Measurements from ENCODE around the gene UFC1. TPM values are rescaled to one million over a fixed set of nuclear protein-coding genes. Genes with fewer than 3 reads are reported as not detected.

The UFC1 gene
- total RNA-seq, 4 donors from 2014 or later, result 68.3 to 79.9 (median 76.7) TPM

DNA sequence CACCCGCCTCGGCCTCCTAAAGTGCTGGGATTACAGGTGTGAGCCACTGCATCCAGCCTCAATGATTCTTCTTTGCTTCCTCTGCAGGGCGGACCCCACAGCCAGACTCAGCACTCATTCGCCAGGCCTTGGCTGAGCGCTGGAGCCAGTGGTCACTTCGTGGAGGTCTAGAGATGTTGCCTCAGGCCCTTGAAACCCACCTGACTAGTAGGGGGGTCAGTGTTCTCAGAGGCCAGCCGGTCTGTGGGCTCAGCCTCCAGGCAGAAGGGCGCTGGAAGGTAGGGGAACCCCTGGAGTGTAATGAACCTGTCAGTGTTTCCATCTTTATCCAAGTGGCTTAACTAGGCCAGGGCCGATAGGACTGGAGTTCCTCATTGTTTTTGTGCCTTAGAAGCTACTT, 15.1 kb downstream of the UFC1 start:
- TF ChIP-seq, protein P1, sequence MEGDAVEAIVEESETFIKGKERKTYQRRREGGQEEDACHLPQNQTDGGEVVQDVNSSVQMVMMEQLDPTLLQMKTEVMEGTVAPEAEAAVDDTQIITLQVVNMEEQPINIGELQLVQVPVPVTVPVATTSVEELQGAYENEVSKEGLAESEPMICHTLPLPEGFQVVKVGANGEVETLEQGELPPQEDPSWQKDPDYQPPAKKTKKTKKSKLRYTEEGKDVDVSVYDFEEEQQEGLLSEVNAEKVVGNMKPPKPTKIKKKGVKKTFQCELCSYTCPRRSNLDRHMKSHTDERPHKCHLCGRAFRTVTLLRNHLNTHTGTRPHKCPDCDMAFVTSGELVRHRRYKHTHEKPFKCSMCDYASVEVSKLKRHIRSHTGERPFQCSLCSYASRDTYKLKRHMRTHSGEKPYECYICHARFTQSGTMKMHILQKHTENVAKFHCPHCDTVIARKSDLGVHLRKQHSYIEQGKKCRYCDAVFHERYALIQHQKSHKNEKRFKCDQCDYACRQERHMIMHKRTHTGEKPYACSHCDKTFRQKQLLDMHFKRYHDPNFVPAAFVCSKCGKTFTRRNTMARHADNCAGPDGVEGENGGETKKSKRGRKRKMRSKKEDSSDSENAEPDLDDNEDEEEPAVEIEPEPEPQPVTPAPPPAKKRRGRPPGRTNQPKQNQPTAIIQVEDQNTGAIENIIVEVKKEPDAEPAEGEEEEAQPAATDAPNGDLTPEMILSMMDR (IDR thresholded peaks at IDR 0.05), result no peak
- no peak for TF ChIP-seq POLR2A (IDR thresholded peaks at IDR 0.05)
- H3K36me3 ChIP-seq, result peaks cover 14 to 66% (median 27%) of the 10 kb centered on the region in 3 donors
- no peaks in the 10 kb centered on the region for H3K9me3 ChIP-seq
- intact Hi-C loops (cut with DNase I), result no loop called here
- no peak overlapping the region for H3K27ac ChIP-seq
- no peaks in the 10 kb centered on the region for H3K27me3 ChIP-seq
- H3K4me3 ChIP-seq, result no peak overlapping the region
- DNase-seq, result no peak
- 93 to 96% methylated on average over 6 to 7 of the region's 9 CpGs for WGBS, 2 donors
- H3K4me1 ChIP-seq, result peaks cover 22 to 62% (median 28%) of the 10 kb centered on the region in 3 donors

GRCh38 chr1:161171191-161171590, 17.4 kb downstream of the UFC1 start:
- 50 to 70% methylated on average over 4 to 5 of the region's 5 CpGs for WGBS, 2 donors
- TF ChIP-seq POLR2A (IDR thresholded peaks at IDR 0.05), result no peak
- TF ChIP-seq, protein P1 (IDR thresholded peaks at IDR 0.05), result no peak
- intact Hi-C loops (cut with DNase I), result no loop called here
- Histone ChIP-seq H3K4me1 (peaks cover 17 to 68% (median 28%) of the 10 kb centered on the region in 3 donors), H3K36me3 (peaks cover 14 to 74% (median 35%) of the 10 kb centered on the region in 3 donors), H3K27ac (peak overlapping the region in 2 of 4 donors; percentile 45 to 54), H3K9me3 (no peaks in the 10 kb centered on the region), H3K27me3 (no peaks in the 10 kb centered on the region), H3K4me3 (no peak overlapping the region)
- no peak for DNase-seq

GRCh38 chr1:161171696-161172095, 17.9 kb downstream of the UFC1 start:
- no peak for DNase-seq
- Histone ChIP-seq H3K4me3 (no peak overlapping the region), H3K36me3 (peaks cover 14 to 74% (median 35%) of the 10 kb centered on the region in 3 donors), H3K27me3 (no peaks in the 10 kb centered on the region), H3K4me1 (peaks cover 22 to 70% (median 33%) of the 10 kb centered on the region in 3 donors), H3K27ac (peak overlapping the region in 2 of 4 donors; percentile 45 to 54), H3K9me3 (no peaks in the 10 kb centered on the region)
- intact Hi-C loops (cut with DNase I), result no loop called here
- WGBS, 2 donors, result 82% methylated on average over 11 to 12 of the region's 12 CpGs
- no peak for TF ChIP-seq POLR2A (IDR thresholded peaks at IDR 0.05)
- TF ChIP-seq, protein P1 (IDR thresholded peaks at IDR 0.05), result no peak

GRCh38 chr1:161172349-161172748, 18.6 kb downstream of the UFC1 start:
- 30 to 50% methylated on average over 1 of the region's 1 CpG for WGBS, 2 donors
- Histone ChIP-seq H3K27me3 (no peaks in the 10 kb centered on the region), H3K9me3 (no peaks in the 10 kb centered on the region), H3K27ac (peak overlapping the region in 3 of 4 donors; percentile 22 to 65 (median 54)), H3K4me3 (no peak overlapping the region), H3K36me3 (peaks cover 14 to 74% (median 35%) of the 10 kb centered on the region in 3 donors), H3K4me1 (peaks cover 20 to 66% (median 27%) of the 10 kb centered on the region in 3 donors)
- intact Hi-C loops (cut with DNase I), result no loop called here
- TF ChIP-seq, protein P1 (IDR thresholded peaks at IDR 0.05), result no peak
- no peak for DNase-seq

DNA sequence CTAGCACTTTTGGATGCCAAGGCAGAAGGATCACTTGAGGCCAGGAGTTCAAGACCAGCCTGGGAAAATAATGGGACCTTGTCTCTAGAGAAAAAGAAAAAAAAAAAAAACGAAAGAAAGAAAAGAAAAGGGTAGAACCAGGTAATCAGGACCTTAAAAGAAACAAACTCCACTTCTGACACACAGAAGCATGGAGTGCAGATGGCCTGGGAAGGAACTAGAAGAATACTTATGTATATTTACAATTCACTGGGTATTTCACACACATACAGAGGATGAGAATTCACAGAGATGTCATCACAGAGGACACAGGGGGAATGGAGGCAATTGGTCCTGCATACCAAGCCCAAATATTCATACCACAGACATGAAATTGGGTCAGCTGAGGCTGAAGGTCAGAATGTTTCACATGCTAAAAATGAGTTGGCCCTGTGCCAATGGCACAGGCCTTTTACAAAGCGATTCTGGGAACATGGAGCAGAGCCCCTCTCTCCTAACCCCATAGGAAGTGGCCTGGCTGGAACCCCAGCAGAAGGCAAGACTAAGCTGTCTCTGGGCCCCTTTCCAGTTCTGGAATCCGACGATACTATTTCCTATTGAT, 19.1 kb downstream of the UFC1 start:
- Histone ChIP-seq H3K36me3 (peaks cover 14 to 74% (median 35%) of the 10 kb centered on the region in 3 donors), H3K27me3 (no peaks in the 10 kb centered on the region), H3K4me1 (peaks cover 15 to 66% (median 25%) of the 10 kb centered on the region in 3 donors), H3K4me3 (no peak overlapping the region), H3K27ac (peak overlapping the region in 3 of 4 donors; percentile 54 to 66 (median 65)), H3K9me3 (no peaks in the 10 kb centered on the region)
- TF ChIP-seq, protein P1 (IDR thresholded peaks at IDR 0.05), result no peak
- TF ChIP-seq POLR2A (IDR thresholded peaks at IDR 0.05), result no peak
- WGBS, 2 donors, result 46 to 51% methylated on average over 4 of the region's 4 CpGs
- DNase-seq, result no peak
- intact Hi-C loops (cut with DNase I), result no loop called here

Data from esophagus squamous epithelium (tissue), 5 donors.